Lung (tissue), 12 donors: ENCODE results near the gene TUBA3C. TPM values are rescaled to one million over a fixed set of nuclear protein-coding genes. Genes with fewer than 3 reads are reported as not detected.

ENCODE experiments used
- ATAC-seq: fragments of 200-7000 bp; cut with Tn5 transposase; one replicate; pipeline ENCODE4 v1.9.1; 2020; ENCODE audit warnings: moderate number of reproducible peaks; ENCODE audit not compliant: insufficient read depth, low FRiP score
- DNase-seq, 3 donors: peaks; one replicate each; pipeline ENCODE4 v3.0.0-alpha.2; 2013 to 2017
- H3K27ac ChIP-seq, 2 donors: one replicate each; pipeline ENCODE4 v1.5.1; 2013; ENCODE audit warnings: mild to moderate bottlenecking in 2 of 2, moderate library complexity in 2 of 2, control low read depth in 1 of 2, inconsistent platforms in 1 of 2, low read depth in 1 of 2, low read length in 1 of 2
- H3K27me3 ChIP-seq, 3 donors: one replicate each; pipeline ENCODE4 v1.5.1; 2013; ENCODE audit warnings: low read length in 2 of 3; ENCODE audit not compliant: control insufficient read depth in 3 of 3, insufficient read depth in 3 of 3
- H3K36me3 ChIP-seq, 4 donors: one replicate each; pipeline ENCODE4 v1.5.1; 2013; ENCODE audit warnings: low read length in 4 of 4, mild to moderate bottlenecking in 1 of 4, moderate library complexity in 1 of 4; ENCODE audit not compliant: control insufficient read depth in 4 of 4, insufficient read depth in 4 of 4
- H3K4me1 ChIP-seq, 5 donors: one replicate each; pipeline ENCODE4 v1.5.1; 2013; ENCODE audit warnings: low read length in 5 of 5, mild to moderate bottlenecking in 2 of 5, moderate library complexity in 1 of 5; ENCODE audit not compliant: control insufficient read depth in 5 of 5, insufficient read depth in 5 of 5
- H3K4me3 ChIP-seq: one replicate; pipeline ENCODE4 v1.5.1; 2013; ENCODE audit warnings: mild to moderate bottlenecking, control low read depth, moderate library complexity
- H3K9ac ChIP-seq, 2 donors: one replicate each; pipeline ENCODE4 v1.5.1; 2013; ENCODE audit warnings: low read length in 2 of 2, control low read depth in 1 of 2; ENCODE audit not compliant: insufficient read depth in 1 of 2
- H3K9me3 ChIP-seq, 4 donors: one replicate each; pipeline ENCODE4 v1.5.1; 2013; ENCODE audit warnings: low read length in 3 of 4, mild to moderate bottlenecking in 1 of 4, moderate library complexity in 1 of 4; ENCODE audit not compliant: control insufficient read depth in 4 of 4, insufficient read depth in 3 of 4
- WGBS, 2 donors: extraction: QIAGEN DNeasy Blood & Tissue Kit; methylation state at CpG; one replicate each; pipeline ENCODE4 v1.1.7; 2013; 5-methylcytosine and 5-hydroxymethylcytosine counted together
- polyA plus RNA-seq, 2 donors: library from polyadenylated mRNA; stranded (reverse); fragments of 200-250 nt; gene quantifications; one replicate each; pipeline ENCODE4 v1.2.1, GENCODE V29; 2013
- total RNA-seq, 2 donors: library from RNA; depleted of rRNA in 1 of 2; stranded (reverse); fragments of >200 nt in 1 of 2; gene quantifications; one replicate each; pipeline ENCODE4 v1.2.1, GENCODE V29; 2014 to 2021
- TF ChIP-seq, protein P1 (sequence below): IDR thresholded peaks from 2 replicates; pipeline ENCODE4 v1.5.1; 2012; ENCODE audit warnings: mild to moderate bottlenecking; ENCODE audit errors: control extremely low read depth, extremely low read depth
- donor health status: control.
- donor health status: control.
- donor health status: Bipolar disorder and iron deficiency.
- donor health status: healthy.
- donor health status: DM: yes; HTN: yes; CAD: no.

TUBA3C gene
- total and polyA plus RNA-seq, 4 donors: not detected

- ATAC-seq: no peak
- H3K4me3 ChIP-seq: no peak overlapping the region
Observed at GRCh38 chr13:19161308-19161707, 20.3 kb downstream of the TUBA3C start.

GRCh38 chr13:19159761-19160420 is 21.7 kb downstream of the TUBA3C start:
- 76% methylated on average over 9 of the region's 9 CpGs for WGBS, 2 donors
- no peak overlapping the region for H3K4me3 ChIP-seq
- TF ChIP-seq, protein P1, sequence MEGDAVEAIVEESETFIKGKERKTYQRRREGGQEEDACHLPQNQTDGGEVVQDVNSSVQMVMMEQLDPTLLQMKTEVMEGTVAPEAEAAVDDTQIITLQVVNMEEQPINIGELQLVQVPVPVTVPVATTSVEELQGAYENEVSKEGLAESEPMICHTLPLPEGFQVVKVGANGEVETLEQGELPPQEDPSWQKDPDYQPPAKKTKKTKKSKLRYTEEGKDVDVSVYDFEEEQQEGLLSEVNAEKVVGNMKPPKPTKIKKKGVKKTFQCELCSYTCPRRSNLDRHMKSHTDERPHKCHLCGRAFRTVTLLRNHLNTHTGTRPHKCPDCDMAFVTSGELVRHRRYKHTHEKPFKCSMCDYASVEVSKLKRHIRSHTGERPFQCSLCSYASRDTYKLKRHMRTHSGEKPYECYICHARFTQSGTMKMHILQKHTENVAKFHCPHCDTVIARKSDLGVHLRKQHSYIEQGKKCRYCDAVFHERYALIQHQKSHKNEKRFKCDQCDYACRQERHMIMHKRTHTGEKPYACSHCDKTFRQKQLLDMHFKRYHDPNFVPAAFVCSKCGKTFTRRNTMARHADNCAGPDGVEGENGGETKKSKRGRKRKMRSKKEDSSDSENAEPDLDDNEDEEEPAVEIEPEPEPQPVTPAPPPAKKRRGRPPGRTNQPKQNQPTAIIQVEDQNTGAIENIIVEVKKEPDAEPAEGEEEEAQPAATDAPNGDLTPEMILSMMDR: no peak
- H3K36me3 ChIP-seq: no peaks in the 10 kb centered on the region
- no peaks in the 10 kb centered on the region for H3K27me3 ChIP-seq
- no peak overlapping the region for H3K27ac ChIP-seq
- no peaks in the 10 kb centered on the region for H3K4me1 ChIP-seq
- DNase-seq: no peak
- peaks cover 0 to 18% (median 1%) of the 10 kb centered on the region in 4 donors for H3K9me3 ChIP-seq
- ATAC-seq: no peak
- no peak overlapping the region for H3K9ac ChIP-seq

More at GRCh38 chr13:19161308-19161707, 20.3 kb downstream of the TUBA3C start:
- 79 to 83% methylated on average over 5 of the region's 5 CpGs for WGBS, 2 donors
- Histone ChIP-seq H3K4me1 (no peaks in the 10 kb centered on the region), H3K27me3 (no peaks in the 10 kb centered on the region), H3K9ac (no peak overlapping the region), H3K9me3 (peaks cover 0 to 16% (median 1%) of the 10 kb centered on the region in 4 donors), H3K36me3 (no peaks in the 10 kb centered on the region), H3K27ac (no peak overlapping the region)
- TF ChIP-seq, protein P1: no peak
- no peak for DNase-seq

DNA sequence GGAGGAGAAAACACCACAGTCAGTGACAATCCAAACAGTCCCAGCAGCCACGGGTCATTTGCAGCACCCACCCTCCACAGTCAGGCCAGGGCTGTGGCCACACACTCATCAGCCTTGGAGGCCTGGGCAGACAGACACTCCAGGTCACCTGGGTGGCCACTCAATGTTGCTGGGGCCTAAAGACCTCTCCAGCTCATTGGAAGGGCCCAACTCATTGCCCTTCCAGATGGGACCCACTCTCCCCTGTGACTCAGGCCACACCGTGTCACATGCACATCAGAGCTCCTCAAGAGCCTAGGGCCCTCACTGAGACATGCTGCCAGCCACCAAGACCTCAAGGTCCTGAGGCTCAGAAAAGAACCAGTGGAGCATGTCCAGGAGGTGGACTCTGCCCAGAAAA is 22.4 kb downstream of the TUBA3C start:
- TF ChIP-seq, protein P1: no peak
- no peak for DNase-seq
- 82 to 88% methylated on average over 2 of the region's 2 CpGs for WGBS, 2 donors

More for the DNA sequence above, 22.4 kb downstream of the TUBA3C start:
- no peak overlapping the region for H3K27ac ChIP-seq
- no peak for ATAC-seq
- H3K4me1 ChIP-seq: no peaks in the 10 kb centered on the region
- no peak overlapping the region for H3K9ac ChIP-seq
- H3K9me3 ChIP-seq: peaks cover 0 to 20% (median 2%) of the 10 kb centered on the region in 4 donors
- no peak overlapping the region for H3K4me3 ChIP-seq
- H3K36me3 ChIP-seq: no peaks in the 10 kb centered on the region
- no peaks in the 10 kb centered on the region for H3K27me3 ChIP-seq
